Uterus (tissue), 2 donors: ENCODE data around the gene TSC2.

Source experiments
- POLR2A ChIP-seq, 2 donors: fragments of 450-650 bp; IDR thresholded peaks; one replicate each; pipeline ENCODE4 v1.6.1; 2016; ENCODE audit warnings: antibody characterized with exemption in 2 of 2, mild to moderate bottlenecking in 1 of 2, moderate library complexity in 1 of 2
- TF ChIP-seq, protein P1 (sequence below), 4 experiments: fragments of 200-600 bp in 2 of 4; fragments of 450-650 bp in 2 of 4; sonication (generic) in 2 of 4; IDR thresholded peaks; one replicate each; pipeline ENCODE4 v1.5.1; 2016 to 2019; ENCODE audit warnings: antibody characterized with exemption in 4 of 4, mild to moderate bottlenecking in 2 of 4, moderate library complexity in 1 of 4

DNA sequence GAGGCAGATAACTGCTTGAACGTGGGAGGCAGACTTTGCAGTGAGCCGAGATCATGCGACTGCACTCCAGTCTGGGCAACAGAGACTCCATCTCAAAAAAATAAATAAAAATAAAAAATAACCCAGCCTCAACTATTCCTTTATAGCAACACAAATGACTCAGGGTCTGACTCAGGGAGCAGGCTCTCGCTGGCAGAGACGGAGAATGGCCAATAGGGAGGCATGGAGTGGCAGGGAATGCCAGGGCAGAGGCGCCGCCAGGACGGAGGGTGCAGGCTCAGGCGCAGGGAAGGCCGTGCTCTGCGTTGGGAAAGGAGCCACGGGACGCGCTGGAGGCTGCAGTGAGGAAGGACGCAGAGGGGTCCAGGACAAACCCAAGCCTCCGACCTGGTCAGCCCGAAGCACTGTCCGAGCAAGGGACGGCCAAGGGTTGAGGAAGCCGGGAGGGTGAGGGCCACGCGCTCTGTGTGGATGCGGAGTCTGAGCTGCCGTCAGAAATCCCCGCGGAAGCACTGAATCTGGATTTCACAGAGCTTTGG lies 47.6 kb downstream of the TSC2 start:
- no peak for TF ChIP-seq POLR2A (IDR thresholded peaks at IDR 0.05)
- TF ChIP-seq, protein P1, sequence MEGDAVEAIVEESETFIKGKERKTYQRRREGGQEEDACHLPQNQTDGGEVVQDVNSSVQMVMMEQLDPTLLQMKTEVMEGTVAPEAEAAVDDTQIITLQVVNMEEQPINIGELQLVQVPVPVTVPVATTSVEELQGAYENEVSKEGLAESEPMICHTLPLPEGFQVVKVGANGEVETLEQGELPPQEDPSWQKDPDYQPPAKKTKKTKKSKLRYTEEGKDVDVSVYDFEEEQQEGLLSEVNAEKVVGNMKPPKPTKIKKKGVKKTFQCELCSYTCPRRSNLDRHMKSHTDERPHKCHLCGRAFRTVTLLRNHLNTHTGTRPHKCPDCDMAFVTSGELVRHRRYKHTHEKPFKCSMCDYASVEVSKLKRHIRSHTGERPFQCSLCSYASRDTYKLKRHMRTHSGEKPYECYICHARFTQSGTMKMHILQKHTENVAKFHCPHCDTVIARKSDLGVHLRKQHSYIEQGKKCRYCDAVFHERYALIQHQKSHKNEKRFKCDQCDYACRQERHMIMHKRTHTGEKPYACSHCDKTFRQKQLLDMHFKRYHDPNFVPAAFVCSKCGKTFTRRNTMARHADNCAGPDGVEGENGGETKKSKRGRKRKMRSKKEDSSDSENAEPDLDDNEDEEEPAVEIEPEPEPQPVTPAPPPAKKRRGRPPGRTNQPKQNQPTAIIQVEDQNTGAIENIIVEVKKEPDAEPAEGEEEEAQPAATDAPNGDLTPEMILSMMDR (IDR thresholded peaks at IDR 0.05), result no peak
